K562 (cell line): ENCODE measurements around the gene GSKIP. TPM values are rescaled to one million over a fixed set of nuclear protein-coding genes. Genes with fewer than 3 reads are reported as not detected.

Experiments
- ATAC-seq: fragments of 200-7000 bp; cut with Tn5 transposase; 3 replicates; pipeline ENCODE4 v1.9.1; 2020; ENCODE audit warnings: moderate library complexity
- BruUV-seq: library from RNA; stranded (reverse); fragments of 400-500 nt; replicated peaks from 2 replicates; lab custom pipeline; 2021; lab: Mats Ljungman, UMichigan
- CTCF ChIA-PET: fragments of 300-600 bp; formaldehyde crosslinking; extraction: SDS; loops from one replicate; lab custom pipeline; 2021; ENCODE audit warnings: low intra/inter-chr PET ratio; lab: Yijun Ruan, JAX
- POLR2A ChIA-PET: fragments of 300-600, 350-650 bp; sonication (Branson Sonifier 250); formaldehyde crosslinking; extraction: SDS; loops from one replicate; lab custom pipeline; 2021; ENCODE audit warnings: antibody characterized with exemption, inconsistent platforms; lab: Yijun Ruan, JAX
- DNase-seq, 4 experiments: peaks; one replicate each; pipeline versions ENCODE4 v3.0.0 to v3.0.0-alpha.2; 2011 to 2018; ENCODE audit warnings: low spot score in 3 of 4, mixed read lengths in 3 of 4; ENCODE audit errors: extremely low read depth in 1 of 4
- FAIRE-seq: peaks from 2 replicates; lab custom pipeline; 2011; peaks lifted over from hg19 to GRCh38; lab: Jason Lieb, UNC
- H2AFZ ChIP-seq: 2 replicates; pipeline ENCODE4 v1.6.0; 2011; ENCODE audit warnings: low read depth, low read length, control low read depth, inconsistent platforms
- H3K27ac ChIP-seq: fragments of 200-600 bp; 3 replicates; pipeline ENCODE4 v1.8.0; 2011; ENCODE audit warnings: low read depth, mild to moderate bottlenecking, control low read depth, inconsistent platforms, low read length, moderate library complexity, mixed read lengths; ENCODE audit errors: extremely low read depth
- H3K27me3 ChIP-seq, 2 experiments: fragments of 300-600 bp in 1 of 2; 2 replicates in 1 of 2; 3 replicates in 1 of 2; pipeline versions ENCODE4 v1.6.0 to v1.8.0; 2011; ENCODE audit warnings: inconsistent platforms in 2 of 2, low read length in 2 of 2, mild to moderate bottlenecking in 1 of 2, mixed read lengths in 1 of 2, moderate library complexity in 1 of 2; ENCODE audit not compliant: control insufficient read depth in 2 of 2, insufficient read depth in 2 of 2
- H3K36me3 ChIP-seq: fragments of 300-600 bp; 3 replicates; pipeline ENCODE4 v1.8.0; 2011; ENCODE audit warnings: mild to moderate bottlenecking, low read length, inconsistent platforms; ENCODE audit not compliant: control insufficient read depth, insufficient read depth
- H3K4me1 ChIP-seq, 2 experiments: fragments of 200-600 bp in 1 of 2; replicated peaks in 1 of 2; 2 replicates in 1 of 2; 3 replicates in 1 of 2; pipeline versions ENCODE4 v1.5.1 to v1.8.0; 2011; ENCODE audit warnings: inconsistent platforms in 2 of 2, low read length in 2 of 2, mild to moderate bottlenecking in 1 of 2, mixed read lengths in 1 of 2, moderate library complexity in 1 of 2; ENCODE audit not compliant: control insufficient read depth in 2 of 2, insufficient read depth in 2 of 2
- H3K4me2 ChIP-seq: 2 replicates; pipeline ENCODE4 v1.6.1; 2011; ENCODE audit warnings: low read length, control low read depth, inconsistent platforms, mixed read lengths; ENCODE audit not compliant: insufficient read depth
- H3K4me3 ChIP-seq: fragments of 200-600 bp; sonication (generic), shearing (Covaris generic); 2 replicates; pipeline ENCODE4 v1.5.1; 2016; ENCODE audit warnings: control low read depth, inconsistent platforms
- H3K79me2 ChIP-seq: fragments of 200-600 bp; 3 replicates; pipeline ENCODE4 v1.8.0; 2011; ENCODE audit warnings: low read length, inconsistent platforms; ENCODE audit not compliant: control insufficient read depth, insufficient read depth
- H3K9ac ChIP-seq, 2 experiments: 2 replicates each; pipeline versions ENCODE4 v1.6.0 to v1.6.1; 2011; ENCODE audit warnings: low read depth in 2 of 2, low read length in 2 of 2, control low read depth in 1 of 2, inconsistent platforms in 1 of 2, mild to moderate bottlenecking in 1 of 2, mixed read lengths in 1 of 2; ENCODE audit not compliant: insufficient read depth in 1 of 2
- H3K9me1 ChIP-seq: one replicate; pipeline ENCODE4 v1.6.0; 2011; ENCODE audit warnings: inconsistent platforms, mild to moderate bottlenecking, low read length, moderate library complexity; ENCODE audit not compliant: control insufficient read depth, insufficient read depth
- H3K9me3 ChIP-seq: replicated peaks from 2 replicates; pipeline ENCODE4 v1.5.1; 2011; ENCODE audit warnings: low read depth, low read length, inconsistent platforms; ENCODE audit not compliant: control insufficient read depth, insufficient read depth
- H4K20me1 ChIP-seq: replicated peaks from 2 replicates; pipeline ENCODE4 v1.6.1; 2011; ENCODE audit warnings: low read length, inconsistent platforms, mixed read lengths; ENCODE audit not compliant: control insufficient read depth, insufficient read depth
- BACH1 ChIP-seq: fragments of 200-800 bp; sonication (Bioruptor generic); IDR thresholded peaks from 2 replicates; pipeline ENCODE4 v1.6.1; 2016; ENCODE audit warnings: missing genetic modification characterization, missing compliant biosample characterization
- C11orf30 ChIP-seq: fragments of 450-650 bp; IDR thresholded peaks from 2 replicates; pipeline ENCODE4 v1.6.1; 2016; ENCODE audit warnings: low read depth, mild to moderate bottlenecking
- E2F6 ChIP-seq, 2 experiments: IDR thresholded peaks; 2 replicates each; pipeline ENCODE4 v1.6.1; 2011; ENCODE audit warnings: borderline replicate concordance in 1 of 2, control low read depth in 1 of 2, low read depth in 1 of 2, low read length in 1 of 2, mild to moderate bottlenecking in 1 of 2, mixed read lengths in 1 of 2, moderate library complexity in 1 of 2; ENCODE audit not compliant: insufficient read depth in 1 of 2, insufficient read length in 1 of 2, poor library complexity in 1 of 2, severe bottlenecking in 1 of 2; ENCODE audit errors: extremely low read depth in 1 of 2
- FOS ChIP-seq: IDR thresholded peaks from 3 replicates; pipeline ENCODE4 v1.6.1; 2011; ENCODE audit not compliant: insufficient read length; ENCODE audit errors: extremely low read depth
- MAFF ChIP-seq: IDR thresholded peaks from 2 replicates; pipeline ENCODE4 v1.6.1; 2012; ENCODE audit warnings: low read length, improper control_type of control experiment
- MAFK ChIP-seq: IDR thresholded peaks from 2 replicates; pipeline ENCODE4 v1.6.1; 2011; ENCODE audit warnings: low read length, improper control_type of control experiment
- MEIS2 ChIP-seq: fragments of 450-650 bp; IDR thresholded peaks from 2 replicates; pipeline ENCODE4 v1.6.1; 2014; ENCODE audit warnings: mild to moderate bottlenecking; ENCODE audit not compliant: partially characterized antibody
- MYC ChIP-seq, 2 experiments: fragments of 250-450 bp in 1 of 2; sonication (Bioruptor Pico) in 1 of 2; IDR thresholded peaks; 2 replicates each; pipeline versions ENCODE4 v1.5.1 to v1.6.1; 2012 to 2021; ENCODE audit warnings: low read depth in 2 of 2, borderline replicate concordance in 1 of 2, improper control_type of control experiment in 1 of 2, low read length in 1 of 2, mild to moderate bottlenecking in 1 of 2, moderate library complexity in 1 of 2
- PBX2 ChIP-seq, 2 experiments: IDR thresholded peaks in 1 of 2; conservative IDR thresholded peaks in 1 of 2; 2 replicates each; pipeline ENCODE4 v1.6.1; 2016; ENCODE audit warnings: low read depth in 2 of 2, mild to moderate bottlenecking in 1 of 2, missing compliant biosample characterization in 1 of 2, missing genetic modification characterization in 1 of 2, moderate library complexity in 1 of 2
- SIN3A ChIP-seq, 2 experiments: fragments of 150-350 bp in 1 of 2; IDR thresholded peaks; 2 replicates each; pipeline ENCODE4 v1.6.1; 2011 to 2016; ENCODE audit warnings: borderline replicate concordance in 2 of 2, low read depth in 2 of 2, low read length in 2 of 2, mild to moderate bottlenecking in 2 of 2, moderate library complexity in 2 of 2; ENCODE audit not compliant: control insufficient read depth in 1 of 2
- TAF1 ChIP-seq: IDR thresholded peaks from 2 replicates; pipeline ENCODE4 v1.6.1; 2011; ENCODE audit warnings: mild to moderate bottlenecking, low read length, moderate library complexity; ENCODE audit not compliant: insufficient read depth, control insufficient read depth, severe bottlenecking; ENCODE audit errors: extremely low read depth
- TBP ChIP-seq: optimal IDR thresholded peaks from 2 replicates; pipeline ENCODE3; 2011; ENCODE audit warnings: low read depth, low read length, improper control_type of control experiment
- USF1 ChIP-seq: sonication (generic); formaldehyde crosslinking; IDR thresholded peaks from 2 replicates; pipeline ENCODE4 v1.9.0; 2022; ENCODE audit warnings: mild to moderate bottlenecking, missing genetic modification reagents
- ZNF316 ChIP-seq: fragments of 450-650 bp; IDR thresholded peaks from 2 replicates; pipeline ENCODE4 v1.6.1; 2016
- WGBS: fragments of 100-300 bp; shearing (Covaris generic); methylation state at CpG from one replicate; pipeline ENCODE4 v1.1.6; 2016; ENCODE audit warnings: low coverage, mixed read lengths; ENCODE audit not compliant: insufficient coverage; ENCODE audit errors: missing lambda C conversion rate; 5-methylcytosine and 5-hydroxymethylcytosine counted together
- in situ Hi-C: fragments of 300-500 bp; cut with MboI; formaldehyde crosslinking; loops from 4 replicates; pipeline ENCODE4 v1.15.0; 2018; ENCODE audit warnings: inconsistent platforms, mixed read lengths
- intact Hi-C: fragments of 100-400 bp; cut with micrococcal nuclease; formaldehyde crosslinking; loops from 2 replicates; pipeline ENCODE4 v1.14.2; 2022
- polyA plus RNA-seq, 8 experiments: library from polyadenylated mRNA; depleted of rRNA in 4 of 8; stranded (reverse) in 5 of 8; unstranded in 3 of 8; fragments of >200 nt; fragmentation: Nextera tagmentation in 2 of 8; fragmentation: Illumina TruSeq in 1 of 8; extraction: Ambion mirVana in 2 of 8; extraction: Trizol in 1 of 8; gene quantifications; 2 replicates each; pipeline versions ENCODE4 v1.2.1 to v1.2.3, GENCODE V29; 2011 to 2014; ENCODE audit warnings: inconsistent platforms in 1 of 8, missing spikeins in 1 of 8
- total RNA-seq, 7 experiments: library from RNA; depleted of rRNA in 6 of 7; stranded (reverse); fragments of >200 nt in 6 of 7; fragmentation: Illumina TruSeq in 2 of 7; extraction: Trizol in 2 of 7; gene quantifications; 2 replicates each; pipeline versions ENCODE4 v1.2.1 to v1.2.3, GENCODE V29; 2011 to 2021; ENCODE audit warnings: low replicate concordance in 1 of 7

GSKIP gene
- total and polyA plus RNA-seq, 9 of the 15 experiments (the other 6 are each of a cell fraction or from before 2014, with no cell fraction given), result 12.9 to 58.9 (median 22.2) TPM

DNA sequence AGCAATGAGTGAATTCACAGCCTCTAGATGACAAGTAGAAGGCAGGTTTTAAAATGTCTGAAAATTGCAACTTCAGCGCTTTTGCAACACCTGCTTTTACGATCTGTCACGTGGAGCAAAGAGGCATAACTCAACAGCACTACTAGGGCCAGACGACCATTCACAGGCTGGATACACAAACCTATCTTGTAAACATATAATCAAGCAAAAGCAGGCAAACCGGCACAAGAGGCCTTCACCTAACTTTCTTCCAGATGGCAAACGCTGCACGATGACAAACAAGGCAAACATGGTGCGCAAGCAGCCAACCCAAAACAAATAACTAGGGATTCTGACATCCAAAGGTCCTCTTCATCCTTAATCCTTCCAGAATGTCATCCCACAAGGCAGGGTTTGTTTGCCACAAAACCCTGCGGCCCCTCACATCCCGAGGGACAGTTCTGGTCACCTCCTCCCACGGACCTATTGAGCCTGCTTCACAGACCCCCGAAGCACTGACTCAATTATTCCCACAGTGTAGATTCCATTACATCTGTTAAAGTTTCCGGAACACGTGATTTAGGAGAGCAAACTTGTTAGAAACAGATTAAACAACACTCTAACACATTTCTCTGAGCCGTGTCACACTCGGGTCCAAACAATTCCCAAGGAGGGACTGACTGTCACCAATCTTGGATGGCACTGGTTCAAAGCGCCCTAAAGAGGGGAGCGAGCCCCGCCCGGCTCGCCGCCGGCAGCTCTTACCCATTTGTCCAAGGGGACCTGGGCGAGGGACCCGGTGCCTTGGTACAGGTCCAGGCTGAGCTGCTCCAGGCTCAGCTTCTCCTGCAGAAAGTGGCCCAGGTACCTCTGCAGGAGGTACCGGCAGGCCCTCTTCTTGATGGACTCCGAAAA lies 1.0 kb upstream of the GSKIP start:
- no peaks in the 10 kb centered on the region for H3K9me1 ChIP-seq
- H3K9me3 ChIP-seq, result no peaks in the 10 kb centered on the region
- 1% methylated on average over 20 of the region's 27 CpGs for WGBS
- peak overlapping the region; percentile 81 for H2AFZ ChIP-seq
- H3K4me1 ChIP-seq, result peaks cover 15 to 35% of the 10 kb centered on the region in 2 experiments
- intact Hi-C loops, result loop anchor here (5.0 kb wide), 1 partner anchor 45 kb away; no protein-coding TSS in a partner anchor
- H3K9ac ChIP-seq, result peak overlapping the region; percentile 70 to 98
- peak overlapping the region; percentile 92 for H3K4me3 ChIP-seq
- no TSS peak for BruUV-seq
- CTCF ChIA-PET, result no interaction called here
- peak; percentile 87 for FAIRE-seq
- peak; percentile 54 for ATAC-seq
- no peaks in the 10 kb centered on the region for H3K27me3 ChIP-seq
- H3K79me2 ChIP-seq, result peaks cover 96% of the 10 kb centered on the region
- 0 out of 2 replicates have a peak, but pooled peaks cover 3% of the 10 kb centered on the region for H4K20me1 ChIP-seq
- H3K36me3 ChIP-seq, result 0 out of 3 replicates have a peak, but pooled peaks cover 4% of the 10 kb centered on the region
- H3K27ac ChIP-seq, result peak overlapping the region; percentile 78
- POLR2A ChIA-PET, result no interaction called here
- in situ Hi-C loops, result no loop called here
- DNase-seq, result peak in 3 of 4 experiments; percentile 10 to 69 (median 24)
- H3K4me2 ChIP-seq, result peak overlapping the region; percentile 84
- TF ChIP-seq PBX2 (CRISPR knock-in tag; IDR thresholded peaks at IDR 0.05; ENCODE audit: low read depth), result no peak
- TF ChIP-seq PBX2 (tag; conservative IDR thresholded peaks at IDR 0.05; ENCODE audit: low read depth), result peak; percentile 28; the same call in 1 of the 2 replicates
- peak; percentile 100 for TF ChIP-seq MAFF
- no peak for TF ChIP-seq E2F6 (IDR thresholded peaks at IDR 0.05; ENCODE audit: borderline replicate concordance in 1 of 2, extremely low read depth in 1 of 2, insufficient read depth in 1 of 2, insufficient read length in 1 of 2, low read depth in 1 of 2, low read length in 1 of 2, poor library complexity in 1 of 2, severe bottlenecking in 1 of 2)
- TF ChIP-seq TBP, result peak; percentile 27
- peak; percentile 62 for TF ChIP-seq MEIS2
- peak; percentile 100 for TF ChIP-seq ZNF316
- no peak for TF ChIP-seq FOS
- peak; percentile 17 for TF ChIP-seq TAF1
- peak; percentile 20 to 88; a peak in 2 of 4 replicates for TF ChIP-seq SIN3A (IDR thresholded peaks at IDR 0.05; ENCODE audit: borderline replicate concordance in 2 of 2, control insufficient read depth in 1 of 2, low read depth in 2 of 2, low read length in 2 of 2)
- TF ChIP-seq MAFK, result peak; percentile 99
- peak; percentile 55; the same call in 1 of the 2 replicates for TF ChIP-seq MYC (IDR thresholded peaks at IDR 0.05; ENCODE audit: low read depth, low read length)
- no peak for TF ChIP-seq MYC (CRISPR knock-in tag; IDR thresholded peaks at IDR 0.05; ENCODE audit: borderline replicate concordance, low read depth)
- TF ChIP-seq C11orf30, result peak; percentile 100
- TF ChIP-seq USF1, result peak; percentile 96
- TF ChIP-seq BACH1, result no peak
